Measurements from ENCODE around the gene RBM38.

The RBM38 gene

GRCh38 chr20:57448764-57449354 is 57.7 kb downstream of the RBM38 start:
- in situ Hi-C loops (cut with MboI; ENCODE audit: low sequenced_read_pairs): no loop called here

- in situ Hi-C loops (cut with MboI; ENCODE audit: low sequenced_read_pairs): no loop called here
Observed at GRCh38 chr20:57449398-57450354, 58.5 kb downstream of the RBM38 start.

- in situ Hi-C loops (cut with MboI; ENCODE audit: low sequenced_read_pairs): no loop called here
Observed at GRCh38 chr20:57450419-57450818, 59.2 kb downstream of the RBM38 start.

- in situ Hi-C loops (cut with MboI; ENCODE audit: low sequenced_read_pairs): no loop called here
Observed at GRCh38 chr20:57450931-57451330, 59.7 kb downstream of the RBM38 start.

- in situ Hi-C loops (cut with MboI; ENCODE audit: low sequenced_read_pairs): no loop called here
Observed at GRCh38 chr20:57451431-57451794, 60.2 kb downstream of the RBM38 start.

- in situ Hi-C loops (cut with MboI; ENCODE audit: low sequenced_read_pairs): no loop called here
Observed at GRCh38 chr20:57451795-57452661, 60.8 kb downstream of the RBM38 start.

- in situ Hi-C loops (cut with MboI; ENCODE audit: low sequenced_read_pairs): no loop called here
Observed at GRCh38 chr20:57455386-57455785, 64.2 kb downstream of the RBM38 start.

- in situ Hi-C loops (cut with MboI; ENCODE audit: low sequenced_read_pairs): no loop called here
Observed at GRCh38 chr20:57456116-57456515, 64.9 kb downstream of the RBM38 start.

GRCh38 chr20:57457243-57458095 is 66.3 kb downstream of the RBM38 start:
- in situ Hi-C loops (cut with MboI; ENCODE audit: low sequenced_read_pairs): no loop called here

GRCh38 chr20:57458400-57459160 is 67.4 kb downstream of the RBM38 start:
- in situ Hi-C loops (cut with MboI; ENCODE audit: low sequenced_read_pairs): no loop called here
